Measurements from ENCODE around the gene PDE2A. TPM values are rescaled to one million over a fixed set of nuclear protein-coding genes. Genes with fewer than 3 reads are reported as not detected.

Gene PDE2A
- total and polyA plus RNA-seq, 2 of the 4 experiments (the other 2 are of a cell fraction) = 0.02 TPM; not detected in 1

DNA sequence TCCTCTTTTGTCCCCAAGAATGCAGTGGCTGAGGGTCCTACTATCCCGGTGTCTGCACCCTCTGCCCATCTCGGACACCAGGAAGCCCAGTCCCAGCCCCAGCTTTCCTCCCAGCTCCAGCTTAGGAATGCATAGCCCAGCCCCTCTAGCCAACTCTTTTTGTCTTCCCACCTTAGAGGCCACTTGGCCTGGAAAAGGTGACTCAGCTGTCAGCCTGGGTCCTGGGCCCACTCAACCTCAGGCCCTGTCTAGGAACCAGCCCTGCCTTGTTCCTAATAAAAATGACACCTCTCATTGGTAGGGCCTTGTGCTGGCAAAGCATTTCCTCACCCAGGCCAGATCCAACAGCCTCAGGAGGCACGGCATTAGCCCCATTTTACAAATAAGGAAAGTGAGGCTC lies 28.2 kb downstream of the PDE2A start:
- peaks cover 2% of the 10 kb centered on the region; the same call in 1 of the 2 replicates for H3K4me1 ChIP-seq (ENCODE audit: control insufficient read depth, insufficient read depth, low read length)
- no peak overlapping the region for H2AFZ ChIP-seq (replicated peaks; ENCODE audit: low read length, poor library complexity)
- intact Hi-C loops (cut with micrococcal nuclease) = no loop called here
- no peak overlapping the region for H4K91ac ChIP-seq (ENCODE audit: insufficient read depth, low read depth, low read length)
- H3K18ac ChIP-seq (ENCODE audit: low read depth, low read length) = no peak overlapping the region
- in situ Hi-C loops (cut with MboI; ENCODE audit: low sequenced_read_pairs) = loop anchor here (10.0 kb wide), 2 partner anchors 61 to 171 kb away; no protein-coding TSS in a partner anchor
- no peak overlapping the region for H2BK120ac ChIP-seq (ENCODE audit: low read depth, low read length)
- no peak overlapping the region for H2AK5ac ChIP-seq (ENCODE audit: low read depth, low read length)
- no peak overlapping the region for H2AK9ac ChIP-seq (replicated peaks; ENCODE audit: low read depth, low read length, poor library complexity)
- ATAC-seq (ENCODE audit: low read depth) (no peak), DNase-seq (no peak)
- ChIA-PET POLR2A (ENCODE audit: unreplicated experiment) (no interaction called here), CTCF (interaction anchor here (1.6 kb wide), 1 partner anchor 174 kb away, joined by 5 read pairs; no protein-coding TSS in a partner anchor)
- H3K9me3 ChIP-seq (ENCODE audit: control insufficient read depth, insufficient read depth, low read length) = no peaks in the 10 kb centered on the region
- no peaks in the 10 kb centered on the region for H3K79me1 ChIP-seq (ENCODE audit: low read depth in 1 of 2, low read length in 2 of 2)
- no peak overlapping the region for H3K4ac ChIP-seq (ENCODE audit: low read depth, low read length)
- no peaks in the 10 kb centered on the region for H3K36me3 ChIP-seq (ENCODE audit: control insufficient read depth, insufficient read depth, low read length)
- H4K8ac ChIP-seq (ENCODE audit: low read depth in 2 of 2, low read length in 2 of 2) = no peak overlapping the region
- H2BK20ac ChIP-seq (ENCODE audit: low read depth, low read length) = no peak overlapping the region
- no TSS peak for BruUV-seq (replicated peaks)
- no peak overlapping the region for H4K5ac ChIP-seq (ENCODE audit: low read depth, low read length)
- H3K27me3 ChIP-seq (ENCODE audit: control insufficient read depth, insufficient read depth, low read length) = peaks cover 47% of the 10 kb centered on the region
- no peaks in the 10 kb centered on the region for H4K20me1 ChIP-seq (ENCODE audit: insufficient read depth, low read length)
- no peak overlapping the region for H3K4me2 ChIP-seq (ENCODE audit: low read depth, low read length)
- H3K9ac ChIP-seq (ENCODE audit: low read depth, low read length) = no peak overlapping the region
- no peak overlapping the region for H3K27ac ChIP-seq (ENCODE audit: insufficient read depth, low read length)
- no peak overlapping the region for H3K56ac ChIP-seq (ENCODE audit: extremely low read depth, insufficient read depth, low read length)
- dilution Hi-C loops (cut with HindIII; ENCODE audit: low sequenced_read_pairs, unreplicated experiment) = no loop called here
- H2BK15ac ChIP-seq (ENCODE audit: low read depth, low read length) = no peak overlapping the region
- H3K14ac ChIP-seq (replicated peaks; ENCODE audit: low read depth, low read length) = no peak overlapping the region
- no peak overlapping the region for H3K4me3 ChIP-seq (ENCODE audit: insufficient read depth, low read depth, low read length)
- no peak overlapping the region for H2BK5ac ChIP-seq (ENCODE audit: low read depth, low read length, poor library complexity, severe bottlenecking)
- WGBS, 2 experiments (ENCODE audit: extremely low coverage in 2 of 2, insufficient read length in 1 of 2) = no CpG with 5 or more reads among the region's 3 CpGs
- H3K9me1 ChIP-seq (ENCODE audit: insufficient read depth, low read length) = no peaks in the 10 kb centered on the region
- H3K23ac ChIP-seq (ENCODE audit: low read depth, low read length) = no peak overlapping the region
- TF ChIP-seq MXI1 (IDR thresholded peaks at IDR 0.05; ENCODE audit: borderline replicate concordance, low read depth, low read length) (no peak), RFX5 (IDR thresholded peaks at IDR 0.05; ENCODE audit: low read depth, low read length) (no peak), FOS (IDR thresholded peaks at IDR 0.05; ENCODE audit: low read depth, low read length) (no peak)

Data from IMR-90 (cell line).